ENCODE data around the gene AHNAK2.

AHNAK2 gene

GRCh38 chr14:105014631-105015030 lies 36.5 kb upstream of the AHNAK2 start:
- Histone ChIP-seq H3K4me1 (ENCODE audit: control insufficient read depth in 2 of 2, insufficient read depth in 1 of 2, low read depth in 1 of 2, low read length in 2 of 2) (peaks cover 9 to 15% of the 10 kb centered on the region in 2 donors), H3K27me3 (ENCODE audit: control insufficient read depth in 3 of 3, insufficient read depth in 3 of 3, low read depth in 1 of 3, low read length in 3 of 3) (no peaks in the 10 kb centered on the region), H3K9me3 (replicated peaks in 1 of 2; ENCODE audit: control insufficient read depth in 2 of 2, insufficient read depth in 1 of 2, low read depth in 1 of 2, low read length in 2 of 2) (no peaks in the 10 kb centered on the region), H3K9ac (ENCODE audit: low read depth, low read length, poor library complexity) (no peak overlapping the region), H2AFZ (ENCODE audit: low read length) (no peak overlapping the region), H2BK120ac (ENCODE audit: low read depth, low read length) (no peak overlapping the region), H3K14ac (ENCODE audit: low read length) (no peak overlapping the region), H3K27ac (replicated peaks; ENCODE audit: low read length) (no peak overlapping the region), H3K23ac (ENCODE audit: low read depth, low read length, poor library complexity) (no peak overlapping the region), H3K79me1 (ENCODE audit: low read depth, low read length) (peaks cover 16% of the 10 kb centered on the region), H3K4me2 (ENCODE audit: insufficient read depth, low read length, poor library complexity, severe bottlenecking) (no peak overlapping the region), H4K91ac (ENCODE audit: low read depth, low read length, poor library complexity) (no peak overlapping the region), H2BK15ac (ENCODE audit: low read length) (no peak overlapping the region), H2BK5ac (ENCODE audit: low read length) (no peak overlapping the region), H2AK5ac (ENCODE audit: low read depth, low read length) (no peak overlapping the region), H3K18ac (ENCODE audit: low read length) (no peak overlapping the region), H3K4ac (ENCODE audit: low read length) (no peak overlapping the region), H3K36me3 (replicated peaks in 1 of 2; ENCODE audit: control insufficient read depth in 2 of 2, insufficient read depth in 2 of 2, low read length in 2 of 2) (peaks cover 31 to 89% of the 10 kb centered on the region in 2 donors), H3K4me3 (ENCODE audit: low read length in 2 of 2) (no peak overlapping the region), H2BK12ac (ENCODE audit: low read length) (no peak overlapping the region), H4K8ac (ENCODE audit: low read depth, low read length) (no peak overlapping the region)
- DNase-seq (ENCODE audit: low spot score) = no peak
- no CpG with 5 or more reads among the region's 4 CpGs for WGBS, 2 donors (ENCODE audit: extremely low coverage in 2 of 2, insufficient read length in 2 of 2, insufficient replicate concordance in 1 of 2)

GRCh38 chr14:105014032-105014431 lies 35.9 kb upstream of the AHNAK2 start:
- Histone ChIP-seq H3K36me3 (replicated peaks in 1 of 2; ENCODE audit: control insufficient read depth in 2 of 2, insufficient read depth in 2 of 2, low read length in 2 of 2) (peaks cover 30 to 89% of the 10 kb centered on the region in 2 donors), H3K27ac (replicated peaks; ENCODE audit: low read length) (no peak overlapping the region), H3K79me1 (ENCODE audit: low read depth, low read length) (peaks cover 14% of the 10 kb centered on the region), H4K91ac (ENCODE audit: low read depth, low read length, poor library complexity) (no peak overlapping the region), H3K4me2 (ENCODE audit: insufficient read depth, low read length, poor library complexity, severe bottlenecking) (no peak overlapping the region), H3K9me3 (replicated peaks in 1 of 2; ENCODE audit: control insufficient read depth in 2 of 2, insufficient read depth in 1 of 2, low read depth in 1 of 2, low read length in 2 of 2) (no peaks in the 10 kb centered on the region), H2BK12ac (ENCODE audit: low read length) (no peak overlapping the region), H2BK5ac (ENCODE audit: low read length) (no peak overlapping the region), H2BK15ac (ENCODE audit: low read length) (no peak overlapping the region), H2AFZ (ENCODE audit: low read length) (no peak overlapping the region), H3K9ac (ENCODE audit: low read depth, low read length, poor library complexity) (no peak overlapping the region), H4K8ac (ENCODE audit: low read depth, low read length) (no peak overlapping the region), H3K4ac (ENCODE audit: low read length) (no peak overlapping the region), H3K14ac (ENCODE audit: low read length) (no peak overlapping the region), H3K18ac (ENCODE audit: low read length) (no peak overlapping the region), H3K27me3 (ENCODE audit: control insufficient read depth in 3 of 3, insufficient read depth in 3 of 3, low read depth in 1 of 3, low read length in 3 of 3) (no peaks in the 10 kb centered on the region), H3K4me1 (ENCODE audit: control insufficient read depth in 2 of 2, insufficient read depth in 1 of 2, low read depth in 1 of 2, low read length in 2 of 2) (peaks cover 4 to 10% of the 10 kb centered on the region in 2 donors), H3K4me3 (ENCODE audit: low read length in 2 of 2) (no peak overlapping the region), H3K23ac (ENCODE audit: low read depth, low read length, poor library complexity) (no peak overlapping the region), H2AK5ac (ENCODE audit: low read depth, low read length) (no peak overlapping the region), H2BK120ac (ENCODE audit: low read depth, low read length) (no peak overlapping the region)
- DNase-seq (ENCODE audit: low spot score) = no peak
- no CpG with 5 or more reads among the region's 9 CpGs for WGBS, 2 donors (ENCODE audit: extremely low coverage in 2 of 2, insufficient read length in 2 of 2, insufficient replicate concordance in 1 of 2)

- Histone ChIP-seq H3K4ac (ENCODE audit: low read length) (no peak overlapping the region), H3K23ac (ENCODE audit: low read depth, low read length, poor library complexity) (no peak overlapping the region), H3K4me3 (ENCODE audit: low read length in 2 of 2) (no peak overlapping the region), H3K9me3 (replicated peaks in 1 of 2; ENCODE audit: control insufficient read depth in 2 of 2, insufficient read depth in 1 of 2, low read depth in 1 of 2, low read length in 2 of 2) (no peaks in the 10 kb centered on the region), H4K8ac (ENCODE audit: low read depth, low read length) (no peak overlapping the region), H2BK15ac (ENCODE audit: low read length) (no peak overlapping the region), H2AK5ac (ENCODE audit: low read depth, low read length) (no peak overlapping the region), H3K14ac (ENCODE audit: low read length) (no peak overlapping the region), H3K36me3 (replicated peaks in 1 of 2; ENCODE audit: control insufficient read depth in 2 of 2, insufficient read depth in 2 of 2, low read length in 2 of 2) (peaks cover 27 to 87% of the 10 kb centered on the region in 2 donors), H3K4me2 (ENCODE audit: insufficient read depth, low read length, poor library complexity, severe bottlenecking) (no peak overlapping the region), H3K9ac (ENCODE audit: low read depth, low read length, poor library complexity) (no peak overlapping the region), H3K27ac (replicated peaks; ENCODE audit: low read length) (no peak overlapping the region), H2BK5ac (ENCODE audit: low read length) (no peak overlapping the region), H3K4me1 (ENCODE audit: control insufficient read depth in 2 of 2, insufficient read depth in 1 of 2, low read depth in 1 of 2, low read length in 2 of 2) (peaks cover 4 to 6% of the 10 kb centered on the region in 2 donors), H3K79me1 (ENCODE audit: low read depth, low read length) (peaks cover 13% of the 10 kb centered on the region), H2BK12ac (ENCODE audit: low read length) (no peak overlapping the region), H4K91ac (ENCODE audit: low read depth, low read length, poor library complexity) (no peak overlapping the region), H3K18ac (ENCODE audit: low read length) (no peak overlapping the region), H2BK120ac (ENCODE audit: low read depth, low read length) (no peak overlapping the region), H2AFZ (ENCODE audit: low read length) (no peak overlapping the region), H3K27me3 (ENCODE audit: control insufficient read depth in 3 of 3, insufficient read depth in 3 of 3, low read depth in 1 of 3, low read length in 3 of 3) (no peaks in the 10 kb centered on the region)
- no peak for DNase-seq (ENCODE audit: low spot score)
- WGBS, 2 donors (ENCODE audit: extremely low coverage in 2 of 2, insufficient read length in 2 of 2, insufficient replicate concordance in 1 of 2) = no CpG with 5 or more reads among the region's 8 CpGs
Measured at GRCh38 chr14:105013150-105013785, 35.1 kb upstream of the AHNAK2 start.

- H3K27me3 ChIP-seq (ENCODE audit: control insufficient read depth in 3 of 3, insufficient read depth in 3 of 3, low read depth in 1 of 3, low read length in 3 of 3) = no peaks in the 10 kb centered on the region
- H2BK5ac ChIP-seq (ENCODE audit: low read length) = no peak overlapping the region
- H4K8ac ChIP-seq (ENCODE audit: low read depth, low read length) = no peak overlapping the region
- H3K4ac ChIP-seq (ENCODE audit: low read length) = no peak overlapping the region
- H2BK12ac ChIP-seq (ENCODE audit: low read length) = no peak overlapping the region
- no peak overlapping the region for H2AK5ac ChIP-seq (ENCODE audit: low read depth, low read length)
- H3K14ac ChIP-seq (ENCODE audit: low read length) = no peak overlapping the region
- H3K9ac ChIP-seq (ENCODE audit: low read depth, low read length, poor library complexity) = no peak overlapping the region
- H3K4me3 ChIP-seq (ENCODE audit: low read length in 2 of 2) = no peak overlapping the region
- no peak overlapping the region for H2BK15ac ChIP-seq (ENCODE audit: low read length)
- H3K79me1 ChIP-seq (ENCODE audit: low read depth, low read length) = peaks cover 13% of the 10 kb centered on the region
- DNase-seq (ENCODE audit: low spot score) = no peak
- no peak overlapping the region for H4K91ac ChIP-seq (ENCODE audit: low read depth, low read length, poor library complexity)
- no peak overlapping the region for H3K27ac ChIP-seq (replicated peaks; ENCODE audit: low read length)
- peaks cover 33 to 89% of the 10 kb centered on the region in 2 donors for H3K36me3 ChIP-seq (replicated peaks in 1 of 2; ENCODE audit: control insufficient read depth in 2 of 2, insufficient read depth in 2 of 2, low read length in 2 of 2)
- no peak overlapping the region for H2AFZ ChIP-seq (ENCODE audit: low read length)
- no peak overlapping the region for H3K23ac ChIP-seq (ENCODE audit: low read depth, low read length, poor library complexity)
- H3K4me2 ChIP-seq (ENCODE audit: insufficient read depth, low read length, poor library complexity, severe bottlenecking) = no peak overlapping the region
- H3K18ac ChIP-seq (ENCODE audit: low read length) = no peak overlapping the region
- no peak overlapping the region for H2BK120ac ChIP-seq (ENCODE audit: low read depth, low read length)
- no CpG with 5 or more reads among the region's 23 CpGs for WGBS, 2 donors (ENCODE audit: extremely low coverage in 2 of 2, insufficient read length in 2 of 2, insufficient replicate concordance in 1 of 2)
- no peaks in the 10 kb centered on the region for H3K9me3 ChIP-seq (replicated peaks in 1 of 2; ENCODE audit: control insufficient read depth in 2 of 2, insufficient read depth in 1 of 2, low read depth in 1 of 2, low read length in 2 of 2)
- peaks cover 4 to 6% of the 10 kb centered on the region in 2 donors for H3K4me1 ChIP-seq (ENCODE audit: control insufficient read depth in 2 of 2, insufficient read depth in 1 of 2, low read depth in 1 of 2, low read length in 2 of 2)
Measured at GRCh38 chr14:105012171-105012985, 34.2 kb upstream of the AHNAK2 start.

Data from neuronal stem cell (in vitro differentiated cells).